SK-N-MC (cell line): ENCODE data around the gene ACVR2B.

ENCODE experiments used
- EZH2 ChIP-seq: fragments of 200-600 bp; sonication (generic); IDR thresholded peaks from one replicate; pipeline ENCODE4 v1.6.1; 2017; ENCODE audit warnings: antibody characterized with exemption
- FOXP2 ChIP-seq: optimal IDR thresholded peaks from 2 replicates; pipeline ENCODE3; 2011; ENCODE audit warnings: mild to moderate bottlenecking, moderate library complexity; ENCODE audit not compliant: insufficient read depth; ENCODE audit errors: extremely low read length, control extremely low read depth
- POLR2AphosphoS5 ChIP-seq: IDR thresholded peaks from 2 replicates; pipeline ENCODE4 v1.6.1; 2012; ENCODE audit warnings: mild to moderate bottlenecking, low read depth, low read length, borderline replicate concordance

GRCh38 chr3:38450853-38451252, 2.8 kb upstream of the ACVR2B start:
- TF ChIP-seq EZH2 = no peak
- no peak for TF ChIP-seq POLR2AphosphoS5
- TF ChIP-seq FOXP2 = no peak
